Measurements from ENCODE around the gene RBM33.

DNA sequence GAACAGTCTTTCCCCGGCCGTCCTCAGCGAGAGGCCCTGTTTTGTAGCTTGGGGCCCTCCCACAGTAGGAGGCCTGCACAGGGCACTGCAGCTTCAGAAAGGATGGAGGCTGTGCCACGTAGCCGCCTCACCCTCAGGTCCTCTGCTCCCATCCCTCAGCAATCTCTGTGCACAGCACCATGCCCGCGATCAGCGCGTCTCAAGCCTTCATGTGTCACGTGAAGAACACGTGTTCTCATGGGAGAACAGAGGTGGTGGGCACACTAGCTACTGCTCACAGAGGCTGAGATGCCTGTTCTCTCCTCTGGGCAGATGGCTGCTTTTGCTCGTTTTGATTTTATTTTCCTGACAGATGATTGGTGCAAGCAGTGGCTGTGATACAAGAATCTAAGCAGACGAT lies 176.3 kb downstream of the RBM33 start:
- TF ChIP-seq CTCF (conservative IDR thresholded peaks at IDR 0.05; ENCODE audit: low read depth, low read length): no peak
- TF ChIP-seq EZH2 (IDR thresholded peaks at IDR 0.05; ENCODE audit: borderline replicate concordance, low read depth, low read length, poor library complexity, severe bottlenecking): no peak
